ENCODE measurements around the gene CYP1A2. TPM values are rescaled to one million over a fixed set of nuclear protein-coding genes. Genes with fewer than 3 reads are reported as not detected.

Gene CYP1A2
- total and polyA plus RNA-seq, 2 of the 13 experiments (the other 11 are each of a cell fraction or from before 2014, with no cell fraction given) = 0.07 TPM; not detected in 1

DNA sequence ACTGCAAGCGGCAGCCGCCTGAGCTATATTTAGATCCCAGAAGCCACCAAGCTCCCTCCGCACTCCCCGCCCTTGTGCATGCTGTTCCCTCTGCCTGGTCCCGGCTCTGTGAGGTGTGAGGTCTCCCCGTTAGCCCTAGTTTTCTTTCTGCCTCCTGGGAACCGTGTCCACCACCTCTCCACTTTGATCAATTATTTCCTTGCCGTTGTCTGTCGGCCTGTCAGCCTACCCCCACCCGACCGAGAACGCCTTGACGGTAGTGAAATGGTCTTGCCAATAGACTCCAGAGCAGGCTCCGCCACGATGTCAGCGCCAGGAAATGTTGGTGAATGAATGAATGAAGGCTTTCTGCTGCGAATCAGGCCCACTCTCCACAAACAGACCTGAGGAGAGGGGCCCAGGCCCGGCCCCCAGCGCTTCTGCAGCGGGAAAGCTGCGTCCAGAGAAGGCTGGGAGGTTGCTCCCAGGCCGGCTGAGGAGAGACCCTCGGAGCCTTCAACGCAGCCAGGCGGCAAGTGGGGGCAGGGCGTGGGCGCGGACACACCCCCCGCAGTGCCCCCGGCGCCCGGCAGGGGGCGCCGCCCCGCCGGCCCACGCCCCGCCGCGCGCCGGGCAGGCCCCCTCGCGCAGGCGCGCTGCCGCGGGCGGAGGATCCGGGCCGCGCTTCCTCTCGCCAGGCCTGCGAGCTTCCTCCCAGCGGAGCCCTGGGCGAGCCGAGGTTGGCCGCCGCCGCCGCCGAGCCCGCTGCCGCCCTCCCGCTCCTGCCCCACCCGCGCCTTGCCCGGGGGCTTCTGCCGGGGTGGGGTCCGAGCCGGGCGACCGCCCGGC is 33.0 kb downstream of the CYP1A2 start, which contains the start of gene CSK:
TSS of gene CSK (plus strand) at position 650 of the 828 bp plus-strand sequence. CDS start 16,218 bp downstream, outside the sequence.
- ChIA-PET CTCF (ENCODE audit: low intra/inter-chr PET ratio, low total read pairs) (interaction anchor here (1.1 kb wide), 1 partner anchor 10 kb away, joined by 4 read pairs; no protein-coding TSS in a partner anchor), POLR2A (interaction anchor here (1.9 to 3.5 kb wide), 3 partner anchors 10 to 51 kb away, joined by 6 to 21 read pairs (median 17); no protein-coding TSS in a partner anchor)
- H3K36me3 ChIP-seq (replicated peaks in 1 of 2; ENCODE audit: control insufficient read depth in 1 of 2, insufficient read depth in 2 of 2, low read length in 2 of 2) = peaks cover 0 to 12% of the 10 kb centered on the region in 2 experiments; a peak in 2 of 5 replicates
- H3K4me3 ChIP-seq (replicated peaks in 1 of 3; ENCODE audit: insufficient read depth in 1 of 3, low read depth in 2 of 3, low read length in 3 of 3) = peak within 1 kb of the TSS; percentile 66 to 84 (median 69)
- intact Hi-C loops (cut with micrococcal nuclease; ENCODE audit: unreplicated experiment) (loop anchor here (2.0 to 5.0 kb wide), 3 partner anchors 19 to 53 kb away; no protein-coding TSS in a partner anchor), in situ Hi-C loops (cut with HindIII; ENCODE audit: extremely low pct_ligation_motif_present, low pct_unique_long_range_greater_than_20kb) (loop anchor here (10.0 kb wide), 1 partner anchor 237 kb away; the partner anchor contains the start of gene ARID3B)
- no peak within 1 kb of the TSS for H2AFZ ChIP-seq (ENCODE audit: low read length)
- ATAC-seq (peak; percentile 4), FAIRE-seq (no peak), DNase-seq (ENCODE audit: low spot score) (no peak)
- under 1% methylated on average over 18 of the region's 74 CpGs for WGBS (ENCODE audit: low lambda C conversion rate)
- no TSS peak for BruUV-seq (replicated peaks)
- H4K20me1 ChIP-seq (ENCODE audit: insufficient read depth, low read length) = peaks cover 4% of the 10 kb centered on the region
- no peaks in the 10 kb centered on the region for H3K27me3 ChIP-seq (ENCODE audit: control insufficient read depth in 1 of 2, insufficient read depth in 2 of 2, low read length in 2 of 2)
- H3K9ac ChIP-seq (ENCODE audit: insufficient read depth, low read depth, low read length) = peak within 1 kb of the TSS; percentile 78
- H3K4me2 ChIP-seq (ENCODE audit: low read depth, low read length) = peak within 1 kb of the TSS; percentile 97
- H3K27ac ChIP-seq (ENCODE audit: extremely low read length, insufficient read depth, low read length) = peak within 1 kb of the TSS; percentile 45
- peaks cover 37% of the 10 kb centered on the region for H3K79me2 ChIP-seq (ENCODE audit: insufficient read depth, low read length)
- peaks cover 79% of the 10 kb centered on the region for H3K4me1 ChIP-seq (ENCODE audit: insufficient read depth, low read length)
- H3K9me3 ChIP-seq (ENCODE audit: low read length) = no peaks in the 10 kb centered on the region
- peak; percentile 57 for TF ChIP-seq POLR2G (IDR thresholded peaks at IDR 0.05; ENCODE audit: low read depth, low read length)
- no peak for TF ChIP-seq NR2C2 (CRISPR knock-in tag; IDR thresholded peaks at IDR 0.05; ENCODE audit: borderline replicate concordance)
- peak; percentile 38 for TF ChIP-seq SAP130 (CRISPR knock-in tag; IDR thresholded peaks at IDR 0.05; ENCODE audit: low read depth)
- peak; percentile 18; the same call in 1 of the 2 replicates for TF ChIP-seq SIN3A (IDR thresholded peaks at IDR 0.05; ENCODE audit: borderline replicate concordance, low read depth, low read length)
- peak; percentile 85 for TF ChIP-seq ZNF777 (CRISPR knock-in tag; IDR thresholded peaks at IDR 0.05)
- TF ChIP-seq GABPA (IDR thresholded peaks at IDR 0.05; ENCODE audit: low read depth, low read length) = peak; percentile 45
- no peak for TF ChIP-seq GABPA (CRISPR knock-in tag; IDR thresholded peaks at IDR 0.05; ENCODE audit: low read depth)
- TF ChIP-seq NR2F2 (IDR thresholded peaks at IDR 0.05; ENCODE audit: borderline replicate concordance, low read depth) = no peak
- TF ChIP-seq MAX (IDR thresholded peaks at IDR 0.05) = 0 out of 2 replicates have a peak, but pooled peaks have one; percentile 11
- no peak for TF ChIP-seq JUN (CRISPR knock-in tag; IDR thresholded peaks at IDR 0.05)
- no peak for TF ChIP-seq TCF7L2 (IDR thresholded peaks at IDR 0.05; ENCODE audit: low read depth, low read length)
- TF ChIP-seq KLF6 (CRISPR knock-in tag; IDR thresholded peaks at IDR 0.05) = no peak
- no peak for TF ChIP-seq MLLT10 (CRISPR knock-in tag; IDR thresholded peaks at IDR 0.05)
- TF ChIP-seq ZNF230 (CRISPR knock-in tag; IDR thresholded peaks at IDR 0.05) = no peak
- TF ChIP-seq ARID5B (CRISPR knock-in tag; IDR thresholded peaks at IDR 0.05) = peak; percentile 9; the same call in 1 of the 2 replicates
- no peak for TF ChIP-seq CCAR2 (optimal IDR thresholded peaks at IDR 0.05; ENCODE audit: low read depth, low read length)
- no peak for TF ChIP-seq EP300 (IDR thresholded peaks at IDR 0.05; ENCODE audit: low read depth in 2 of 2, low read length in 2 of 2)
- no peak for TF ChIP-seq EP300 (CRISPR knock-in tag; IDR thresholded peaks at IDR 0.05; ENCODE audit: borderline replicate concordance)
- no peak for TF ChIP-seq ZBTB7A (CRISPR knock-in tag; IDR thresholded peaks at IDR 0.05)
